Right forelimb (tissue), 1 donor: Measurements from ENCODE around the gene ESRRB.

Source experiments
- DNase-seq: peaks from one replicate; pipeline ENCODE4 v3.0.0-alpha.2; 2018

The ESRRB gene

GRCh38 chr14:76456200-76456599, 80.3 kb downstream of the ESRRB start:
- DNase-seq = no peak

GRCh38 chr14:76456891-76457586, 81.1 kb downstream of the ESRRB start:
- no peak for DNase-seq

GRCh38 chr14:76457841-76458240, 81.9 kb downstream of the ESRRB start:
- DNase-seq = no peak

- no peak for DNase-seq
Observed at GRCh38 chr14:76461886-76462285, 85.9 kb downstream of the ESRRB start.

- DNase-seq = no peak
Observed at GRCh38 chr14:76462330-76462729, 86.4 kb downstream of the ESRRB start.

- no peak for DNase-seq
Observed at GRCh38 chr14:76463105-76463504, 87.2 kb downstream of the ESRRB start.

GRCh38 chr14:76464856-76465255, 88.9 kb downstream of the ESRRB start:
- DNase-seq = no peak

- no peak for DNase-seq
Observed at GRCh38 chr14:76465664-76466063, 89.7 kb downstream of the ESRRB start.

GRCh38 chr14:76467711-76468155, 91.8 kb downstream of the ESRRB start:
- DNase-seq = peak; percentile 60

- no peak for DNase-seq
Observed at GRCh38 chr14:76472199-76472723, 96.3 kb downstream of the ESRRB start.

- DNase-seq = peak; percentile 55
Observed at GRCh38 chr14:76473481-76474263, 97.7 kb downstream of the ESRRB start.

- DNase-seq = no peak
Observed at GRCh38 chr14:76480426-76480825, 104.5 kb downstream of the ESRRB start.

- DNase-seq = no peak
Observed at GRCh38 chr14:76484355-76484754, 108.4 kb downstream of the ESRRB start.

- DNase-seq = no peak
Observed at GRCh38 chr14:76486251-76486743, 110.4 kb downstream of the ESRRB start.

GRCh38 chr14:76488551-76488950, 112.6 kb downstream of the ESRRB start:
- no peak for DNase-seq

GRCh38 chr14:76489667-76490066, 113.7 kb downstream of the ESRRB start:
- DNase-seq = no peak

- DNase-seq = no peak
Observed at GRCh38 chr14:76490111-76490510, 114.2 kb downstream of the ESRRB start.

GRCh38 chr14:76490735-76491134, 114.8 kb downstream of the ESRRB start:
- DNase-seq = no peak

GRCh38 chr14:76491172-76491930, 115.4 kb downstream of the ESRRB start:
- DNase-seq = no peak

GRCh38 chr14:76495983-76496382, 120.0 kb downstream of the ESRRB start:
- no peak for DNase-seq

- DNase-seq = no peak
Observed at GRCh38 chr14:76496595-76496994, 120.7 kb downstream of the ESRRB start.

GRCh38 chr14:76497550-76498462, 121.9 kb downstream of the ESRRB start:
- DNase-seq = peak; percentile 37
